Left ventricle myocardium inferior (tissue), 1 donor: ENCODE measurements around the gene SNX30. TPM values are rescaled to one million over a fixed set of nuclear protein-coding genes. Genes with fewer than 3 reads are reported as not detected.

Experiments used
- DNase-seq: peaks from one replicate; pipeline ENCODE4 v3.0.0-alpha.2; 2020
- H3K27ac ChIP-seq: fragments of 200-600 bp; replicated peaks from 2 replicates; pipeline ENCODE4 v1.8.0; 2021
- H3K27me3 ChIP-seq: fragments of 200-600 bp; 2 replicates; pipeline ENCODE4 v1.8.0; 2021; ENCODE audit warnings: low read depth
- H3K36me3 ChIP-seq: fragments of 200-600 bp; 2 replicates; pipeline ENCODE4 v1.8.0; 2021
- H3K4me1 ChIP-seq: fragments of 200-600 bp; 2 replicates; pipeline ENCODE4 v1.8.0; 2021
- H3K4me3 ChIP-seq: fragments of 200-600 bp; 2 replicates; pipeline ENCODE4 v1.8.0; 2021; ENCODE audit warnings: mild to moderate bottlenecking, moderate library complexity
- H3K9me3 ChIP-seq: fragments of 200-600 bp; replicated peaks from 2 replicates; pipeline ENCODE4 v1.8.0; 2021
- CTCF ChIP-seq: fragments of 200-600 bp; IDR thresholded peaks from 2 replicates; pipeline ENCODE4 v1.8.0; 2021; ENCODE audit warnings: antibody characterized with exemption, mild to moderate bottlenecking, borderline replicate concordance
- intact Hi-C: fragments of 100-400 bp; cut with micrococcal nuclease; formaldehyde crosslinking; loops from one replicate; pipeline ENCODE4 v1.11.0; 2022
- total RNA-seq: library from RNA; stranded (reverse); fragmentation: NEBNext Ultra II Directional; extraction: Animal tissue kit (Norgen Biotek cat#: 25700); gene quantifications from one replicate; pipeline ENCODE4 v1.2.1, GENCODE V29; 2021
- donor health status: DM: no; HTN: yes; CAD: no; lungs with severe emphysema.

Gene SNX30
- total RNA-seq, 1 donor from 2014 or later = 3.2 TPM

- H3K9me3 ChIP-seq = no peaks in the 10 kb centered on the region
- no peak overlapping the region for H3K4me3 ChIP-seq
- H3K27me3 ChIP-seq = peaks cover 19% of the 10 kb centered on the region
- H3K27ac ChIP-seq = no peak overlapping the region
- no peaks in the 10 kb centered on the region for H3K36me3 ChIP-seq
- H3K4me1 ChIP-seq = peaks cover 13% of the 10 kb centered on the region
- intact Hi-C loops = no loop called here
- TF ChIP-seq CTCF = no peak
- no peak for DNase-seq
Observed at GRCh38 chr9:112891521-112891920, 141.0 kb downstream of the SNX30 start.

GRCh38 chr9:112892981-112893380 lies 142.4 kb downstream of the SNX30 start:
- intact Hi-C loops = no loop called here
- Histone ChIP-seq H3K27ac (no peak overlapping the region), H3K4me1 (peaks cover 13% of the 10 kb centered on the region), H3K27me3 (peaks cover 19% of the 10 kb centered on the region), H3K36me3 (no peaks in the 10 kb centered on the region), H3K9me3 (no peaks in the 10 kb centered on the region), H3K4me3 (no peak overlapping the region)
- no peak for DNase-seq
- no peak for TF ChIP-seq CTCF

GRCh38 chr9:112894041-112894440 lies 143.5 kb downstream of the SNX30 start:
- no peak for TF ChIP-seq CTCF
- Histone ChIP-seq H3K4me3 (no peak overlapping the region), H3K4me1 (peaks cover 13% of the 10 kb centered on the region), H3K36me3 (no peaks in the 10 kb centered on the region), H3K9me3 (no peaks in the 10 kb centered on the region), H3K27me3 (peaks cover 19% of the 10 kb centered on the region), H3K27ac (no peak overlapping the region)
- intact Hi-C loops = no loop called here
- DNase-seq = no peak

DNA sequence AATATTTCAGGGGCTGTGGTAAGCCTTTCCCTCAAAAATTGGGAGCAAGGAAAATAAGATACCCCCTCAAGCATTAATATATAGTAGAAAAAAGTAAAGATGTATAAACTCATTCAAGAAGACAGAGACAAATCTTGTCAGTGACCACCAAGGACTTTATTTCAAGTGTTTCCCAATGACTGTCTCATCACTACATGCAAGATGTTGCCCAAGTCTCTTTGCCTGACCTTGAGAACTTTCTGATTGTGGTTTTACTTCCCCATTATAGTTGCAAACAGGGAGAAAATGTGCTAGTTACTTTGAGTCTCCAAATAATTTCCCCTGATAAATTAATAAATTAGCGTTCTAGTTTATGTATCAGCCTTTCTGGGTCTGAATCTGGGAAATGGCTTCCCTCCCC lies 144.1 kb downstream of the SNX30 start:
- Histone ChIP-seq H3K4me1 (peaks cover 13% of the 10 kb centered on the region), H3K9me3 (no peaks in the 10 kb centered on the region), H3K4me3 (no peak overlapping the region), H3K36me3 (no peaks in the 10 kb centered on the region), H3K27ac (no peak overlapping the region), H3K27me3 (peaks cover 14% of the 10 kb centered on the region)
- no peak for TF ChIP-seq CTCF
- intact Hi-C loops = no loop called here
- DNase-seq = no peak

- DNase-seq = no peak
- H3K4me3 ChIP-seq = no peak overlapping the region
- H3K4me1 ChIP-seq = no peaks in the 10 kb centered on the region
- intact Hi-C loops = no loop called here
- H3K9me3 ChIP-seq = no peaks in the 10 kb centered on the region
- H3K27ac ChIP-seq = no peak overlapping the region
- no peaks in the 10 kb centered on the region for H3K36me3 ChIP-seq
- TF ChIP-seq CTCF = no peak
- no peaks in the 10 kb centered on the region for H3K27me3 ChIP-seq
Observed at GRCh38 chr9:112896131-112896530, 145.6 kb downstream of the SNX30 start.

- no peak overlapping the region for H3K4me3 ChIP-seq
- intact Hi-C loops = no loop called here
- H3K4me1 ChIP-seq = no peaks in the 10 kb centered on the region
- DNase-seq = no peak
- H3K27me3 ChIP-seq = no peaks in the 10 kb centered on the region
- no peak for TF ChIP-seq CTCF
- H3K27ac ChIP-seq = no peak overlapping the region
- no peaks in the 10 kb centered on the region for H3K9me3 ChIP-seq
- no peaks in the 10 kb centered on the region for H3K36me3 ChIP-seq
Observed at GRCh38 chr9:112898872-112899311, 148.3 kb downstream of the SNX30 start.
